ENCODE measurements around the gene RSPH1. TPM values are rescaled to one million over a fixed set of nuclear protein-coding genes. Genes with fewer than 3 reads are reported as not detected.

Gene RSPH1
- total RNA-seq, 1 experiment from 2014 or later = 1.5 TPM

DNA sequence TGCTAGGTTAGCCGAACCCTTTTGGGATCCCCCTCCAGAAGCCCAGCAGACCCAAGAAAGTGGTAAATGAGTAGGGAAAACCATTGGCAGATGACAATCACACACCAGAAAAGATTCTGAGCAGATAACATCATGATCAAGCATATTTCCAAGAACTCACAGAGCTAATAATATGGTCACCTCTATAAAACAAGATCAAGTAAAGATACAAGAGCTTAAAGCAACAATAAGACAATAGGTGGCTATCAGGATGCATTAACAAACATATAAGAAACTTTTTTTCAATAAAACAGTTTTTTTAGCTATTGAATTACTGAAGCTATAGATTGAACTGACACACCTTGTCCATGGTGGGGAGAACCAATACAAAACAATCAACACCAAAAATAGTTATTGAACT is 63.3 kb downstream of the RSPH1 start (continued):
- TF ChIP-seq, protein P1, sequence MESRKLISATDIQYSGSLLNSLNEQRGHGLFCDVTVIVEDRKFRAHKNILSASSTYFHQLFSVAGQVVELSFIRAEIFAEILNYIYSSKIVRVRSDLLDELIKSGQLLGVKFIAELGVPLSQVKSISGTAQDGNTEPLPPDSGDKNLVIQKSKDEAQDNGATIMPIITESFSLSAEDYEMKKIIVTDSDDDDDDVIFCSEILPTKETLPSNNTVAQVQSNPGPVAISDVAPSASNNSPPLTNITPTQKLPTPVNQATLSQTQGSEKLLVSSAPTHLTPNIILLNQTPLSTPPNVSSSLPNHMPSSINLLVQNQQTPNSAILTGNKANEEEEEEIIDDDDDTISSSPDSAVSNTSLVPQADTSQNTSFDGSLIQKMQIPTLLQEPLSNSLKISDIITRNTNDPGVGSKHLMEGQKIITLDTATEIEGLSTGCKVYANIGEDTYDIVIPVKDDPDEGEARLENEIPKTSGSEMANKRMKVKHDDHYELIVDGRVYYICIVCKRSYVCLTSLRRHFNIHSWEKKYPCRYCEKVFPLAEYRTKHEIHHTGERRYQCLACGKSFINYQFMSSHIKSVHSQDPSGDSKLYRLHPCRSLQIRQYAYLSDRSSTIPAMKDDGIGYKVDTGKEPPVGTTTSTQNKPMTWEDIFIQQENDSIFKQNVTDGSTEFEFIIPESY (IDR thresholded peaks at IDR 0.05; ENCODE audit: extremely low read depth, insufficient replicate concordance, low read length) = no peak
- TF ChIP-seq, protein P2, sequence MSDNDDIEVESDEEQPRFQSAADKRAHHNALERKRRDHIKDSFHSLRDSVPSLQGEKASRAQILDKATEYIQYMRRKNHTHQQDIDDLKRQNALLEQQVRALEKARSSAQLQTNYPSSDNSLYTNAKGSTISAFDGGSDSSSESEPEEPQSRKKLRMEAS (IDR thresholded peaks at IDR 0.05) = no peak
- TF ChIP-seq ZNF274 (IDR thresholded peaks at IDR 0.05; ENCODE audit: low read depth, low read length) = no peak

DNA sequence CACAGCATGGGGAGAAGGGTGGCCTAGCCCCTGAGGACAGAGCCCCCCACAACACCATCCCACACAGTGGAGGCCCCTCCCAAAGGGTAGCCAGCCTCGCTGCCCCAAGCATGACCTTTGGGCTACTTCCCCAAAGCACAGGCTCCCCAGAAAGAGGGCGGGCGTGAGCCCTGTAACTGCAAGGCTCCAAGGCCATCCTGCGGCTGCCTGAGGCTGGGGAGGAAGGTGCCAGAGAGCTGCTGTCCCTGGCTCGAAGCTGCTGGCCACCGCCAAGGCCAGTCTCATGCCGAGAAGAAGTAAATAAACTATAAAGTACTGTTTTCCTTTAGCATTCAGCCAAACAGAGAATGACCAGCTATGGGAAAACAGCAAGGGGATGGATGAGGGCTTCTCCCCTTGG is 64.8 kb downstream of the RSPH1 start:
- Histone ChIP-seq H3K4me3 (replicated peaks in 1 of 2; ENCODE audit: low read depth in 1 of 2, low read length in 2 of 2) (no peak overlapping the region), H3K9me2 (ENCODE audit: insufficient read depth) (no peaks in the 10 kb centered on the region), H3K27ac (ENCODE audit: low read depth, low read length) (no peak overlapping the region), H3K9ac (ENCODE audit: low read length) (no peak overlapping the region), H3K27me3 (ENCODE audit: insufficient read depth, low read length) (peaks cover 38% of the 10 kb centered on the region; the same call in 1 of the 2 replicates), H3K4me2 (ENCODE audit: low read length) (no peak overlapping the region), H3K4me1 (ENCODE audit: control insufficient read depth in 1 of 2, insufficient read depth in 2 of 2, low read length in 2 of 2) (0 out of 4 replicates have a peak, but pooled peaks cover 0 to 5% of the 10 kb centered on the region in 2 experiments), H3K9me3 (ENCODE audit: control insufficient read depth in 1 of 2, insufficient read depth in 1 of 2, low read depth in 1 of 2, low read length in 2 of 2) (no peaks in the 10 kb centered on the region), H3K36me3 (ENCODE audit: control insufficient read depth in 1 of 2, insufficient read depth in 2 of 2, low read length in 2 of 2) (no peaks in the 10 kb centered on the region), H3K79me2 (ENCODE audit: insufficient read depth, low read length) (no peaks in the 10 kb centered on the region), H2AFZ (ENCODE audit: low read depth, low read length, poor library complexity, severe bottlenecking) (no peak overlapping the region), H4K20me1 (ENCODE audit: insufficient read depth) (no peaks in the 10 kb centered on the region)
- TF ChIP-seq FOSL1 (IDR thresholded peaks at IDR 0.05; ENCODE audit: low read depth) (no peak), CBX3 (IDR thresholded peaks at IDR 0.05; ENCODE audit: low read depth) (no peak), EGR1 (IDR thresholded peaks at IDR 0.05; ENCODE audit: low read depth) (no peak), SRF (IDR thresholded peaks at IDR 0.05; ENCODE audit: low read depth) (no peak), TCF7L2 (IDR thresholded peaks at IDR 0.05; ENCODE audit: borderline replicate concordance, extremely low read depth, insufficient read depth, insufficient read length) (no peak), ZFX (IDR thresholded peaks at IDR 0.05) (no peak), EZH2 (IDR thresholded peaks at IDR 0.05) (no peak), RAD21 (IDR thresholded peaks at IDR 0.05; ENCODE audit: low read depth) (no peak), ZNF274 (IDR thresholded peaks at IDR 0.05; ENCODE audit: low read depth, low read length) (no peak)
- TF ChIP-seq, protein P1 (IDR thresholded peaks at IDR 0.05; ENCODE audit: extremely low read depth, insufficient replicate concordance, low read length) = no peak
- TF ChIP-seq, protein P3, sequence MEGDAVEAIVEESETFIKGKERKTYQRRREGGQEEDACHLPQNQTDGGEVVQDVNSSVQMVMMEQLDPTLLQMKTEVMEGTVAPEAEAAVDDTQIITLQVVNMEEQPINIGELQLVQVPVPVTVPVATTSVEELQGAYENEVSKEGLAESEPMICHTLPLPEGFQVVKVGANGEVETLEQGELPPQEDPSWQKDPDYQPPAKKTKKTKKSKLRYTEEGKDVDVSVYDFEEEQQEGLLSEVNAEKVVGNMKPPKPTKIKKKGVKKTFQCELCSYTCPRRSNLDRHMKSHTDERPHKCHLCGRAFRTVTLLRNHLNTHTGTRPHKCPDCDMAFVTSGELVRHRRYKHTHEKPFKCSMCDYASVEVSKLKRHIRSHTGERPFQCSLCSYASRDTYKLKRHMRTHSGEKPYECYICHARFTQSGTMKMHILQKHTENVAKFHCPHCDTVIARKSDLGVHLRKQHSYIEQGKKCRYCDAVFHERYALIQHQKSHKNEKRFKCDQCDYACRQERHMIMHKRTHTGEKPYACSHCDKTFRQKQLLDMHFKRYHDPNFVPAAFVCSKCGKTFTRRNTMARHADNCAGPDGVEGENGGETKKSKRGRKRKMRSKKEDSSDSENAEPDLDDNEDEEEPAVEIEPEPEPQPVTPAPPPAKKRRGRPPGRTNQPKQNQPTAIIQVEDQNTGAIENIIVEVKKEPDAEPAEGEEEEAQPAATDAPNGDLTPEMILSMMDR (IDR thresholded peaks at IDR 0.05 in 2 of 3, conservative IDR thresholded peaks at IDR 0.05 in 1 of 3; ENCODE audit: borderline replicate concordance in 1 of 3, insufficient read depth in 1 of 3, low read depth in 2 of 3, low read length in 2 of 3) = no peak
- TF ChIP-seq, protein P2 (IDR thresholded peaks at IDR 0.05) = no peak
- POLR2A ChIA-PET = no interaction called here
- CTCF ChIA-PET = no interaction called here
- intact Hi-C loops (cut with micrococcal nuclease) = no loop called here
- RAD21 ChIA-PET (ENCODE audit: low non-redundant PET in 1 of 2, low total read pairs in 2 of 2, uncharacterized antibody in 2 of 2, unreplicated experiment in 2 of 2) = no interaction called here
- DNase-seq (ENCODE audit: low read depth, low spot score) (no peak), ATAC-seq (no peak)
- no TSS peak for BruUV-seq (replicated peaks)
